ENCODE data around the gene PMEPA1. TPM values are rescaled to one million over a fixed set of nuclear protein-coding genes. Genes with fewer than 3 reads are reported as not detected.

PMEPA1 gene
- total and polyA plus RNA-seq, 2 experiments from 2014 or later = 8.8 to 10.9 TPM

DNA sequence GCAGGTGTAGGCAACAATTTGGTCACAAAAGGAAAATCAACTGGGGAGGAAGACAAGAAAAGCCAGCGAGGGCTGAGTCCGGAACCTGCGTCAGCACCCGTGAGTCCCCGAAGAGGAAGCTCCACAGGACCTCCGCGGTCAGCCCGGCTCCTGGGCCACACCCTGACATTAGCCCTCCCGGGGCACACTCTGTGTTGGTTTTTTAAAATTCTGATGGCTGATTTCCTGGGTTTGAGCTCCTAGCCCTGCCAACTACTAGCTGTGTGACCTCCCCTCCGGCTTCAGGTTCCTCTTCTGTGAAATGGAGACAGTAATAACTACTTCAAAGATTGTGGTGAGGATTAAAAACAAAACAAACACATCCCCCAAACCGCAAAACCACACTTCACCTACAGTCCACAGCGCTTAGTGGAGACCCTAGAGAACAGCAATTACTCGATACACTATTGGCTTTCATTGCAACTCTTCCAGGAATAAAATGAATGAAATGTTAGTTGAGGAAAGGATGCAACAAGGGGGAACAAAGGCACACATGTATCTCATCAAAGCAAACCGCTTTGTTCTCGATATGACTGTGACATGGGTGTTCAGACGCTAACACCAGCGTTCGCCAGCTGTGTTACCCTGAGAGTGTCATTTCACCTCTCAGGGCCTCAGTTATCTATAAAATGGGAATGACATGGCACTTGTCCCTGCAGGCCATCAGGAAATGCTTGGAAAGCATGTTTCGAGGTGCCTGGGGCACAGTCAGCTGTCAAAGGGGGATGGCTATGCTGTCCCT, 90.6 kb downstream of the PMEPA1 start:
- Histone ChIP-seq H3K9me3 (ENCODE audit: low read depth) (no peaks in the 10 kb centered on the region), H3K4me1 (ENCODE audit: low read depth) (no peaks in the 10 kb centered on the region), H3K27me3 (peaks cover 11% of the 10 kb centered on the region), H3K27ac (no peak overlapping the region), H3K36me3 (no peaks in the 10 kb centered on the region), H3K4me3 (no peak overlapping the region)
- no peak for DNase-seq (ENCODE audit: low read depth in 1 of 2, low spot score in 1 of 2)
- no peak for TF ChIP-seq CTCF (IDR thresholded peaks at IDR 0.05; ENCODE audit: low read depth, low read length)

GRCh38 chr20:57618764-57619050, 91.1 kb downstream of the PMEPA1 start:
- DNase-seq (ENCODE audit: low read depth in 1 of 2, low spot score in 1 of 2) = no peak
- no peak for TF ChIP-seq CTCF (IDR thresholded peaks at IDR 0.05; ENCODE audit: low read depth, low read length)
- Histone ChIP-seq H3K27ac (no peak overlapping the region), H3K36me3 (no peaks in the 10 kb centered on the region), H3K9me3 (ENCODE audit: low read depth) (no peaks in the 10 kb centered on the region), H3K27me3 (peaks cover 11% of the 10 kb centered on the region), H3K4me3 (no peak overlapping the region), H3K4me1 (ENCODE audit: low read depth) (no peaks in the 10 kb centered on the region)

GRCh38 chr20:57618091-57618763, 91.6 kb downstream of the PMEPA1 start:
- DNase-seq (ENCODE audit: low read depth in 1 of 2, low spot score in 1 of 2) = no peak
- Histone ChIP-seq H3K27ac (no peak overlapping the region), H3K4me1 (ENCODE audit: low read depth) (no peaks in the 10 kb centered on the region), H3K9me3 (ENCODE audit: low read depth) (no peaks in the 10 kb centered on the region), H3K36me3 (no peaks in the 10 kb centered on the region), H3K4me3 (no peak overlapping the region), H3K27me3 (peaks cover 11% of the 10 kb centered on the region)
- TF ChIP-seq CTCF (IDR thresholded peaks at IDR 0.05; ENCODE audit: low read depth, low read length) = no peak

- no peaks in the 10 kb centered on the region for H3K36me3 ChIP-seq
- H3K27ac ChIP-seq = no peak overlapping the region
- H3K9me3 ChIP-seq (ENCODE audit: low read depth) = no peaks in the 10 kb centered on the region
- no peak for DNase-seq (ENCODE audit: low read depth in 1 of 2, low spot score in 1 of 2)
- no peak for TF ChIP-seq CTCF (IDR thresholded peaks at IDR 0.05; ENCODE audit: low read depth, low read length)
- H3K27me3 ChIP-seq = peaks cover 11% of the 10 kb centered on the region
- H3K4me3 ChIP-seq = no peak overlapping the region
- no peaks in the 10 kb centered on the region for H3K4me1 ChIP-seq (ENCODE audit: low read depth)
These were observed 92.6 kb downstream of the PMEPA1 start for GRCh38 chr20:57617079-57617795.

GRCh38 chr20:57616143-57616951, 93.5 kb downstream of the PMEPA1 start:
- no peak for DNase-seq (ENCODE audit: low read depth in 1 of 2, low spot score in 1 of 2)
- H3K36me3 ChIP-seq = no peaks in the 10 kb centered on the region
- H3K4me1 ChIP-seq (ENCODE audit: low read depth) = no peaks in the 10 kb centered on the region
- H3K9me3 ChIP-seq (ENCODE audit: low read depth) = no peaks in the 10 kb centered on the region
- TF ChIP-seq CTCF (IDR thresholded peaks at IDR 0.05; ENCODE audit: low read depth, low read length) = no peak
- H3K27ac ChIP-seq = no peak overlapping the region
- peaks cover 11% of the 10 kb centered on the region for H3K27me3 ChIP-seq
- no peak overlapping the region for H3K4me3 ChIP-seq
